ENCODE results near the gene TPCN1. TPM values are rescaled to one million over a fixed set of nuclear protein-coding genes. Genes with fewer than 3 reads are reported as not detected.
A peak's percentile ranks its signal among the peaks of the same experiment; 100 is the strongest.

Gene TPCN1
- total and polyA plus RNA-seq, 2 of the 8 experiments (the other 6 are each of a cell fraction or from before 2014, with no cell fraction given), result 14.9 to 21.4 TPM

DNA sequence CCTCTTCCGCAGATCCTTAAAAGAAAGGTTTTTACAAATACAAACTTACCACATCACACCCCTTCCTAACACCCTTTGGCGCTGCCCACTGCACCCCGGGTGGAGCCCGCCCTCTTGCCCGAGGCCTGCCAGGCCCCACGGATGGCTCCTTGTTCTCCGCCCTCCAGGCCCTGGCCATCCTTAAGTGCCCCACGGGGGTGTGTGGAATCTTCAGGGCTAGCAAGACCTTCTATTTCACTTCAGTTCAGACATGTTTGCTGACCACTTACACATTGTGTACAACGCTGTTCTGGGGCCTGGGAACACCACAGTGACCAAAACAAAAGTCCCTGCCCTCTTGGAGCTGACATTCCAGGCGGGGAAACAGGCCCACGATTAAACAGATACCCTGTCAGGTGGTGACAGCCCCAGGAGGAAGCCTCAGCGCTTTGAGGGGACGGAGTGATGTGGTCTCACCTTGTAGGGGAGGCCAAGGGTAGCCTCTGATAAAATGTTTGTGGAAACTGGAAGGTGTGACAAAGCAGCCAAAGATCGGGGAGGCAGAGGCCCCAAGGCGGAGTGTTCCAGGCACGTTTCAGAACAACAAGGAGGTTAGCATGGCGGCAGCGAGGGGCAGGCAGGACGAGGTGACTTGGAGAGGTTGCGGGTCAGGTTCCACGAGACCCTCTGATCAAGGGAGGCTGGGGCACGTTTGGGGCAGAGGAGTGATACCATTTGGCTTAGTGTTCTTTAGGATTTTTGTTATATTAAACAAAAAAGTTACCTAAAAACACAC, 27.0 kb downstream of the TPCN1 start:
- Histone ChIP-seq H3K36me3 (ENCODE audit: control insufficient read depth in 2 of 4, insufficient read depth in 4 of 4, low read length in 3 of 4) (no peaks in the 10 kb centered on the region), H3K4me1 (replicated peaks in 1 of 4; ENCODE audit: control insufficient read depth in 3 of 4, insufficient read depth in 4 of 4, low read length in 3 of 4) (peaks cover 14 to 34% (median 18%) of the 10 kb centered on the region in 4 experiments), H3K14ac (ENCODE audit: insufficient read length) (no peak overlapping the region), H2AK5ac (ENCODE audit: low read depth, low read length) (0 out of 2 replicates have a peak overlapping the region, but pooled peaks have one; percentile 56), H3K23me2 (ENCODE audit: low read depth, low read length) (no peaks in the 10 kb centered on the region; the same call in 1 of the 2 replicates), H3K4me3 (ENCODE audit: extremely low read depth in 1 of 4, insufficient read depth in 2 of 4, low read depth in 3 of 4, low read length in 4 of 4) (no peak overlapping the region), H3K18ac (ENCODE audit: extremely low read depth, low read length) (no peak overlapping the region), H3K27ac (ENCODE audit: low read depth, low read length) (no peak overlapping the region), H3K27me3 (replicated peaks in 1 of 4; ENCODE audit: control insufficient read depth in 3 of 4, extremely low read depth in 1 of 4, insufficient read depth in 3 of 4, low read length in 3 of 4) (no peaks in the 10 kb centered on the region), H3K4ac (replicated peaks; ENCODE audit: insufficient read length, low read depth, low read length) (no peak overlapping the region), H4K8ac (ENCODE audit: extremely low read depth, insufficient read depth, low read length) (0 out of 2 replicates have a peak overlapping the region, but pooled peaks have one; percentile 4), H3K9me3 (ENCODE audit: insufficient read depth in 2 of 2, low read depth in 1 of 2, low read length in 1 of 2) (no peaks in the 10 kb centered on the region), H2BK5ac (ENCODE audit: low read depth, low read length) (peak overlapping the region; percentile 7), H2BK15ac (ENCODE audit: low read length) (no peak overlapping the region), H4K5ac (ENCODE audit: insufficient read length, low read depth, low read length) (no peak overlapping the region), H3K79me1 (ENCODE audit: low read depth, low read length) (no peaks in the 10 kb centered on the region), H2BK120ac (replicated peaks; ENCODE audit: low read depth, low read length) (no peak overlapping the region), H3K9ac (replicated peaks in 1 of 4; ENCODE audit: extremely low read depth in 1 of 4, low read depth in 3 of 4, low read length in 3 of 4) (no peak overlapping the region; a peak in 1 of 7 replicates), H3K56ac (replicated peaks; ENCODE audit: insufficient read length, low read depth, low read length) (no peak overlapping the region), H4K91ac (replicated peaks; ENCODE audit: insufficient read length, low read length) (no peak overlapping the region), H4K20me1 (replicated peaks in 1 of 2; ENCODE audit: control insufficient read depth in 1 of 2, insufficient read depth in 2 of 2, low read length in 2 of 2) (no peaks in the 10 kb centered on the region), H2AFZ (ENCODE audit: low read length) (no peak overlapping the region), H2BK20ac (ENCODE audit: low read length) (no peak overlapping the region), H2BK12ac (ENCODE audit: low read depth, low read length) (no peak overlapping the region; the same call in 1 of the 2 replicates), H3K23ac (ENCODE audit: insufficient read length) (no peak overlapping the region), H3K4me2 (ENCODE audit: insufficient read depth in 1 of 2, low read depth in 2 of 2, low read length in 2 of 2) (no peak overlapping the region), H3K79me2 (ENCODE audit: control insufficient read depth in 1 of 2, insufficient read depth in 2 of 2, low read length in 2 of 2) (no peaks in the 10 kb centered on the region)
- 91% methylated on average over 22 of the region's 22 CpGs; no CpG with 5 or more reads in 1 of the 2 experiments for WGBS, 2 experiments (ENCODE audit: extremely low coverage in 1 of 2, insufficient coverage in 1 of 2, insufficient read length in 1 of 2, insufficient replicate concordance in 2 of 2, low coverage in 1 of 2, low lambda C conversion rate in 2 of 2, missing lambda C conversion rate in 1 of 2)
- no peak for DNase-seq (ENCODE audit: low read depth in 1 of 2, low spot score in 2 of 2)
- CTCF ChIA-PET (ENCODE audit: partially characterized antibody), result interaction anchor here (0.8 to 1.6 kb wide), 3 partner anchors 20 to 100 kb away, joined by 3 read pairs; no protein-coding TSS in a partner anchor
- POLR2A ChIA-PET (ENCODE audit: partially characterized antibody), result interaction anchor here (0.9 to 3.2 kb wide), 3 partner anchors 10 to 15 kb away, joined by 3 to 14 read pairs (median 3); no protein-coding TSS in a partner anchor
- no peak for FAIRE-seq
- TF ChIP-seq RAD21 (IDR thresholded peaks at IDR 0.05 in 1 of 2, conservative IDR thresholded peaks at IDR 0.05 in 1 of 2; ENCODE audit: low read depth in 2 of 2, low read length in 2 of 2) (no peak), HDAC2 (IDR thresholded peaks at IDR 0.05; ENCODE audit: borderline replicate concordance in 1 of 2, low read depth in 2 of 2, low read length in 2 of 2) (no peak), BACH1 (IDR thresholded peaks at IDR 0.05; ENCODE audit: low read length) (no peak), SIX5 (IDR thresholded peaks at IDR 0.05; ENCODE audit: low read depth, low read length) (no peak)

All from H1 (cell line).